Gastroesophageal sphincter (tissue), 3 donors: ENCODE data around the gene MAP9.

Experiments
- CTCF ChIP-seq, 4 experiments: fragments of 200-600 bp in 2 of 4; fragments of 450-650 bp in 2 of 4; sonication (generic) in 1 of 4; IDR thresholded peaks; one replicate each; pipeline ENCODE4 v1.5.1; 2017 to 2019; ENCODE audit warnings: antibody characterized with exemption in 4 of 4, mild to moderate bottlenecking in 2 of 4, moderate library complexity in 2 of 4
- EP300 ChIP-seq: sonication (generic); formaldehyde crosslinking; IDR thresholded peaks from one replicate; pipeline ENCODE4 v1.6.1; 2017; ENCODE audit warnings: antibody characterized with exemption, mild to moderate bottlenecking
- POLR2AphosphoS5 ChIP-seq: sonication (generic); formaldehyde crosslinking; IDR thresholded peaks from one replicate; pipeline ENCODE4 v1.6.1; 2017; ENCODE audit warnings: antibody characterized with exemption

- no peak for TF ChIP-seq CTCF (IDR thresholded peaks at IDR 0.05)
- no peak for TF ChIP-seq EP300
- no peak for TF ChIP-seq POLR2AphosphoS5
Measured at GRCh38 chr4:155399974-155400697, 23.4 kb upstream of the MAP9 start.
